ENCODE results near the gene CASKIN2. TPM values are rescaled to one million over a fixed set of nuclear protein-coding genes. Genes with fewer than 3 reads are reported as not detected.

CASKIN2 gene
- total RNA-seq (2014; rRNA removed; shearing (Covaris generic)) (not detected in 2 replicates), total RNA-seq (2022) (0.24 and 1.0 TPM in 2 replicates), Bru-seq, nascent RNA (percentile 16 among the genes with signal in this experiment), BruChase-seq, experiment 1, labeled RNA remaining after a 6-hour chase (percentile 17 among the genes with signal in this experiment), BruChase-seq, experiment 2, labeled RNA remaining after a 2-hour chase (percentile 22 among the genes with signal in this experiment)
- long read RNA-seq, full-length matches to known transcripts: 1 of 4 reads
- long read RNA-seq, partial matches to known transcripts: 0 of 4 reads
- long read RNA-seq, other reads (novel, unspliced or antisense): 3 of 4 reads

- peaks cover 8% of the 10 kb centered on the region; the same call in 1 of the 2 replicates for H4K20me1 ChIP-seq (ENCODE audit: insufficient read depth, low read length)
- H2AFZ ChIP-seq (ENCODE audit: low read length): peak within 1 kb of the TSS; percentile 82
- no peaks in the 10 kb centered on the region for H3K9me3 ChIP-seq (ENCODE audit: low read length)
- H3K79me2 ChIP-seq (ENCODE audit: insufficient read depth, low read depth, low read length): peaks cover 6% of the 10 kb centered on the region; the same call in 1 of the 2 replicates
- intact Hi-C loops (cut with micrococcal nuclease; ENCODE audit: unreplicated experiment): loop anchor here (1.0 to 5.0 kb wide), 4 partner anchors 52 to 228 kb away; partner anchors contain the start of gene SLC25A19
- BruUV-seq (replicated peaks): no TSS peak
- ChIA-PET CTCF (ENCODE audit: unreplicated experiment) (interaction anchor here (0.7 to 1.3 kb wide), 2 partner anchors 10 to 27 kb away, joined by 4 to 6 read pairs; partner anchors contain the start of gene LLGL2), POLR2A (interaction anchor here (0.5 kb wide), 1 partner anchor 840 kb away, joined by 8 read pairs; no protein-coding TSS in a partner anchor)
- peak; percentile 91 for DNase-seq (ENCODE audit: low spot score)
- H3K9me2 ChIP-seq (ENCODE audit: insufficient read depth, low read length): no peaks in the 10 kb centered on the region
- H3K36me3 ChIP-seq (ENCODE audit: insufficient read depth, low read length): peaks cover 18% of the 10 kb centered on the region; the same call in 1 of the 2 replicates
- H3K4me2 ChIP-seq (ENCODE audit: low read length): peak within 1 kb of the TSS; percentile 91
- H3K27ac ChIP-seq (ENCODE audit: low read depth, low read length, poor library complexity, severe bottlenecking): peak within 1 kb of the TSS; percentile 13
- H3K4me1 ChIP-seq (ENCODE audit: insufficient read depth, low read length, poor library complexity, severe bottlenecking): peaks cover 31% of the 10 kb centered on the region
- TF ChIP-seq EZH2phosphoT487 (IDR thresholded peaks at IDR 0.05; ENCODE audit: borderline replicate concordance, low read depth, low read length) (no peak), CTCF (conservative IDR thresholded peaks at IDR 0.05; ENCODE audit: low read length) (peak; percentile 100)
- H3K4me3 ChIP-seq (ENCODE audit: low read depth, low read length, poor library complexity, severe bottlenecking): peak within 1 kb of the TSS; percentile 91
Observed at GRCh38 chr17:75515496-75516254, at the start of gene CASKIN2. Gene CASKIN2 (minus strand): TSS chr17:75515537. CDS start chr17:75513804, 1,733 bp downstream.

GRCh38 chr17:75565066-75565465, 49.7 kb upstream of the CASKIN2 start:
- Histone ChIP-seq H3K79me2 (ENCODE audit: insufficient read depth, low read depth, low read length) (no peaks in the 10 kb centered on the region), H2AFZ (ENCODE audit: low read length) (no peak overlapping the region), H3K4me2 (ENCODE audit: low read length) (no peak overlapping the region), H4K20me1 (ENCODE audit: insufficient read depth, low read length) (no peaks in the 10 kb centered on the region), H3K36me3 (ENCODE audit: insufficient read depth, low read length) (no peaks in the 10 kb centered on the region), H3K4me3 (ENCODE audit: low read depth, low read length, poor library complexity, severe bottlenecking) (no peak overlapping the region), H3K9me3 (ENCODE audit: low read length) (no peaks in the 10 kb centered on the region), H3K27ac (ENCODE audit: low read depth, low read length, poor library complexity, severe bottlenecking) (no peak overlapping the region), H3K9me2 (ENCODE audit: insufficient read depth, low read length) (no peaks in the 10 kb centered on the region), H3K4me1 (ENCODE audit: insufficient read depth, low read length, poor library complexity, severe bottlenecking) (peaks cover 27% of the 10 kb centered on the region)
- intact Hi-C loops (cut with micrococcal nuclease; ENCODE audit: unreplicated experiment): loop anchor here (5.0 kb wide), 1 partner anchor 48 kb away; the partner anchor contains the start of genes CASKIN2 and TSEN54
- ChIA-PET POLR2A (no interaction called here), CTCF (ENCODE audit: unreplicated experiment) (no interaction called here)
- TF ChIP-seq EZH2phosphoT487 (IDR thresholded peaks at IDR 0.05; ENCODE audit: borderline replicate concordance, low read depth, low read length) (no peak), CTCF (conservative IDR thresholded peaks at IDR 0.05; ENCODE audit: low read length) (no peak)
- DNase-seq (ENCODE audit: low spot score): no peak
- no TSS peak for BruUV-seq (replicated peaks)

Data from OCI-LY7 (cell line).